GM12878 (cell line): ENCODE results near the gene GPR151. TPM values are rescaled to one million over a fixed set of nuclear protein-coding genes. Genes with fewer than 3 reads are reported as not detected.

Source experiments
- ATAC-seq: fragments of 200-7000 bp; cut with Tn5 transposase; 3 replicates; pipeline ENCODE4 v1.9.1; 2020; ENCODE audit warnings: mild to moderate bottlenecking, moderate library complexity
- BruUV-seq: library from RNA; stranded (reverse); fragments of 400-500 nt; replicated peaks from 2 replicates; lab custom pipeline; 2021; lab: Mats Ljungman, UMichigan
- CTCF ChIA-PET: fragments of 300-600 bp; sonication (Branson Sonifier 250); formaldehyde crosslinking; extraction: SDS; loops from one replicate; lab custom pipeline; 2021; ENCODE audit warnings: inconsistent platforms; lab: Yijun Ruan, JAX
- POLR2A ChIA-PET: fragments of 350-600 bp; formaldehyde crosslinking; extraction: SDS; loops from one replicate; lab custom pipeline; 2021; ENCODE audit warnings: inconsistent platforms; lab: Charles Lee
- RAD21 ChIA-PET: fragments of 300-600 bp; sonication (Branson Sonifier 250); formaldehyde crosslinking; loops from one replicate; lab custom pipeline; 2023; ENCODE audit warnings: antibody characterized with exemption; ENCODE audit not compliant: unreplicated experiment; lab: Charles Lee
- SMC1A ChIA-PET: fragments of 300-600 bp; sonication (Branson Sonifier 250); formaldehyde crosslinking; loops from one replicate; lab custom pipeline; 2023; ENCODE audit not compliant: unreplicated experiment, uncharacterized antibody; lab: Charles Lee
- DNase-seq: peaks from one replicate; pipeline ENCODE4 v3.0.0-alpha.2; 2011; ENCODE audit warnings: low read depth, low spot score
- FAIRE-seq: peaks from 3 replicates; lab custom pipeline; 2011; peaks lifted over from hg19 to GRCh38; lab: Jason Lieb, UNC
- H2AFZ ChIP-seq: 2 replicates; pipeline ENCODE4 v1.6.0; 2011; ENCODE audit warnings: low read depth, low read length, control low read depth; ENCODE audit not compliant: control insufficient read depth
- H3K27ac ChIP-seq: 2 replicates; pipeline ENCODE4 v1.5.1; 2011; ENCODE audit warnings: control low read depth; ENCODE audit not compliant: control insufficient read depth, insufficient read depth
- H3K27me3 ChIP-seq, 2 experiments: replicated peaks in 1 of 2; 2 replicates each; pipeline versions ENCODE4 v1.6.0 to v1.6.1; 2011; ENCODE audit warnings: low read length in 1 of 2; ENCODE audit not compliant: control insufficient read depth in 2 of 2, insufficient read depth in 2 of 2
- H3K36me3 ChIP-seq, 2 experiments: 2 replicates each; pipeline ENCODE4 v1.5.1; 2011; ENCODE audit warnings: low read length in 1 of 2; ENCODE audit not compliant: control insufficient read depth in 2 of 2, insufficient read depth in 2 of 2
- H3K4me1 ChIP-seq: 2 replicates; pipeline ENCODE4 v1.6.1; 2011; ENCODE audit warnings: mild to moderate bottlenecking, low read length, moderate library complexity, mixed read lengths; ENCODE audit not compliant: control insufficient read depth, insufficient read depth
- H3K4me2 ChIP-seq: 2 replicates; pipeline ENCODE4 v1.6.0; 2011; ENCODE audit warnings: control low read depth; ENCODE audit not compliant: control insufficient read depth, insufficient read depth
- H3K4me3 ChIP-seq: fragments of 200-600 bp; sonication (generic); 2 replicates; pipeline ENCODE4 v1.5.1; 2016
- H3K79me2 ChIP-seq: 2 replicates; pipeline ENCODE4 v1.6.0; 2011; ENCODE audit warnings: low read length; ENCODE audit not compliant: control insufficient read depth, insufficient read depth
- H3K9ac ChIP-seq: 2 replicates; pipeline ENCODE4 v1.8.0; 2011; ENCODE audit warnings: low read length, control low read depth, mixed read lengths; ENCODE audit not compliant: control insufficient read depth, insufficient read depth
- H3K9me3 ChIP-seq: replicated peaks from 3 replicates; pipeline ENCODE4 v1.5.1; 2011; ENCODE audit warnings: mild to moderate bottlenecking, low read length; ENCODE audit not compliant: control insufficient read depth, insufficient read depth
- H4K20me1 ChIP-seq: 2 replicates; pipeline ENCODE4 v1.6.0; 2011; ENCODE audit not compliant: control insufficient read depth, insufficient read depth
- BMI1 ChIP-seq: fragments of 450-650 bp; IDR thresholded peaks from 2 replicates; pipeline ENCODE4 v1.6.1; 2016; ENCODE audit warnings: mild to moderate bottlenecking, moderate library complexity, borderline replicate concordance
- CREM ChIP-seq: IDR thresholded peaks from 2 replicates; pipeline ENCODE4 v1.6.1; 2014; ENCODE audit warnings: antibody characterized with exemption, low read depth
- HDGF ChIP-seq: fragments of 450-650 bp; IDR thresholded peaks from 2 replicates; pipeline ENCODE4 v1.6.1; 2016; ENCODE audit warnings: antibody characterized with exemption
- KAT2A ChIP-seq: conservative IDR thresholded peaks from 2 replicates; pipeline ENCODE4 v1.6.1; 2011; ENCODE audit warnings: low read depth, low read length; ENCODE audit not compliant: control insufficient read depth
- LARP7 ChIP-seq: fragments of 450-650 bp; IDR thresholded peaks from 2 replicates; pipeline ENCODE4 v1.6.1; 2017; ENCODE audit warnings: mild to moderate bottlenecking
- PAX5 ChIP-seq: IDR thresholded peaks from 2 replicates; pipeline ENCODE4 v1.6.1; 2011; ENCODE audit warnings: low read depth, low read length, borderline replicate concordance
- RAD21 ChIP-seq: IDR thresholded peaks from 2 replicates; pipeline ENCODE4 v1.6.1; 2011; ENCODE audit warnings: mild to moderate bottlenecking, low read depth, low read length, moderate library complexity; ENCODE audit not compliant: insufficient read depth
- RBBP5 ChIP-seq: fragments of 200-600 bp; sonication (generic); conservative IDR thresholded peaks from 2 replicates; pipeline ENCODE4 v1.6.1; 2016
- RCOR1 ChIP-seq: conservative IDR thresholded peaks from 2 replicates; pipeline ENCODE4 v1.6.1; 2012; ENCODE audit warnings: low read depth, low read length, improper control_type of control experiment
- SMAD1 ChIP-seq: fragments of 450-650 bp; IDR thresholded peaks from 2 replicates; pipeline ENCODE4 v1.6.1; 2018; ENCODE audit warnings: mild to moderate bottlenecking, low read depth; ENCODE audit not compliant: partially characterized antibody
- TARDBP ChIP-seq: IDR thresholded peaks from 2 replicates; pipeline ENCODE4 v1.6.1; 2016; ENCODE audit warnings: borderline replicate concordance
- YBX1 ChIP-seq: fragments of 450-650 bp; IDR thresholded peaks from 2 replicates; pipeline ENCODE4 v1.6.1; 2016; ENCODE audit warnings: antibody characterized with exemption
- ZNF207 ChIP-seq: fragments of 450-650 bp; IDR thresholded peaks from 2 replicates; pipeline ENCODE4 v1.6.1; 2014; ENCODE audit warnings: antibody characterized with exemption, mild to moderate bottlenecking, borderline replicate concordance
- WGBS: methylation state at CpG from one replicate; pipeline ENCODE4 v1.1.6; 2016; ENCODE audit warnings: low lambda C conversion rate; ENCODE audit not compliant: insufficient replicate concordance, insufficient coverage; ENCODE audit errors: missing lambda C conversion rate; 5-methylcytosine and 5-hydroxymethylcytosine counted together
- in situ Hi-C: fragments of 300-500 bp; cut with MboI; formaldehyde crosslinking; loops from 9 replicates; pipeline ENCODE4 v1.14.3; 2018; ENCODE audit warnings: mixed read lengths
- intact Hi-C: fragments of 100-400 bp; cut with micrococcal nuclease; formaldehyde crosslinking; loops from one replicate; pipeline ENCODE4 v1.14.2; 2022; ENCODE audit not compliant: unreplicated experiment
- polyA plus RNA-seq, 11 experiments: library from polyadenylated mRNA; depleted of rRNA in 4 of 11; unstranded in 6 of 11; stranded (reverse) in 5 of 11; fragments of >200 nt; fragmentation: Nextera tagmentation in 4 of 11; fragmentation: Illumina TruSeq in 1 of 11; extraction: Ambion mirVana in 4 of 11; extraction: Trizol in 1 of 11; gene quantifications; 1 replicate in 1 of 11; 2 replicates in 10 of 11; pipeline versions ENCODE4 v1.2.1 to v1.2.3, GENCODE V29; 2011 to 2016; ENCODE audit warnings: inconsistent platforms in 2 of 11, missing spikeins in 2 of 11, low read depth in 1 of 11
- total RNA-seq, 4 experiments: library from RNA; depleted of rRNA in 3 of 4; stranded (reverse); fragments of >200 nt in 3 of 4; fragmentation: Illumina TruSeq in 1 of 4; extraction: Trizol in 1 of 4; gene quantifications; 2 replicates each; pipeline versions ENCODE4 v1.2.1 to v1.2.3, GENCODE V29; 2013 to 2021
- TF ChIP-seq, protein P1 (sequence below), 3 experiments: IDR thresholded peaks in 2 of 3; conservative IDR thresholded peaks in 1 of 3; 2 replicates each; pipeline ENCODE4 v1.5.1; 2011; ENCODE audit warnings: low read depth in 3 of 3, low read length in 3 of 3, mild to moderate bottlenecking in 3 of 3, control low read depth in 2 of 3, moderate library complexity in 2 of 3, inconsistent platforms in 1 of 3, mixed read lengths in 1 of 3; ENCODE audit not compliant: control insufficient read depth in 2 of 3, insufficient read depth in 1 of 3; ENCODE audit errors: extremely low read depth in 1 of 3
- TF ChIP-seq, protein P2 (sequence below): fragments of 450-650 bp; formaldehyde crosslinking; IDR thresholded peaks from 2 replicates; pipeline ENCODE4 v1.4.0; 2022; ENCODE audit warnings: mild to moderate bottlenecking, moderate library complexity
- TF ChIP-seq, protein P3 (sequence below): fragments of 450-650 bp; formaldehyde crosslinking; IDR thresholded peaks from 2 replicates; pipeline ENCODE4 v1.5.0; 2022; ENCODE audit warnings: mild to moderate bottlenecking, missing genetic modification characterization

Gene GPR151
- total and polyA plus RNA-seq, 10 of the 15 experiments (the other 5 are each of a cell fraction or from before 2014, with no cell fraction given) = 0.11 TPM; not detected in 9

DNA sequence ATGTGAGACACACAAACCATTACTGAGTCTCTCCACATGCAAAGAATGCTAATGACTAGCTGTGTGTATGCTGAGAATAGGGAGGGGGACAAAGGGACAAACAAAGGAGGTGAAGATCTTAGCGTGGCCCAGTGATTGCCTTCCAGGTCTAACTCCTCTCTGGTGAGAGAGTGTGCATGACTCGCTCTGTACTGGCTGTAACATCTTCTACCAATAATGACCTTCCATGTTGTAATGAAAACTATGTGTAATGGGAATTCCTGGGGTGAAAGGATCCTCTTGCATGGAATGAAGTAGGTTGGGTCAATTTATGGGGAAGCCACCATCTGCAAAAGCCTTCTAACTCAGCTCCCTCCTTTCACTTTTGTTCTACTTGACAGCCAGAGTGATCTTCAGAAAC lies 24.4 kb upstream of the GPR151 start:
- H3K79me2 ChIP-seq = no peaks in the 10 kb centered on the region
- DNase-seq (no peak), FAIRE-seq (no peak), ATAC-seq (no peak)
- H3K27me3 ChIP-seq = no peaks in the 10 kb centered on the region
- WGBS = 12% methylated on average over 2 of the region's 2 CpGs
- ChIA-PET POLR2A (interaction anchor here (0.7 kb wide), 1 partner anchor 146 kb away, joined by 3 read pairs; no protein-coding TSS in a partner anchor), SMC1A (interaction anchor here (0.6 kb wide), 1 partner anchor 1034 kb away, joined by 3 read pairs; no protein-coding TSS in a partner anchor), RAD21 (interaction anchor here (1.5 kb wide), 1 partner anchor 426 kb away, joined by 8 read pairs; no protein-coding TSS in a partner anchor), CTCF (interaction anchor here (0.6 to 6.4 kb wide), 5 partner anchors 8 to 648 kb away, joined by 3 to 80 read pairs (median 46); no protein-coding TSS in a partner anchor)
- H4K20me1 ChIP-seq = no peaks in the 10 kb centered on the region
- no peaks in the 10 kb centered on the region for H3K4me1 ChIP-seq
- in situ Hi-C loops (loop anchor here (5.0 kb wide), 2 partner anchors 427 to 647 kb away; no protein-coding TSS in a partner anchor), intact Hi-C loops (loop anchor here (5.0 kb wide), 2 partner anchors 82 to 122 kb away; no protein-coding TSS in a partner anchor)
- no peak overlapping the region for H3K4me2 ChIP-seq
- H3K27ac ChIP-seq = no peak overlapping the region
- H3K9me3 ChIP-seq = no peaks in the 10 kb centered on the region
- H2AFZ ChIP-seq = no peak overlapping the region
- no peak for TF ChIP-seq BMI1
- no peak for TF ChIP-seq YBX1
- no peak for TF ChIP-seq RCOR1
- TF ChIP-seq PAX5 = no peak
- no peak for TF ChIP-seq HDGF
- no peak for TF ChIP-seq LARP7
- TF ChIP-seq RBBP5 = no peak
- TF ChIP-seq, protein P1, sequence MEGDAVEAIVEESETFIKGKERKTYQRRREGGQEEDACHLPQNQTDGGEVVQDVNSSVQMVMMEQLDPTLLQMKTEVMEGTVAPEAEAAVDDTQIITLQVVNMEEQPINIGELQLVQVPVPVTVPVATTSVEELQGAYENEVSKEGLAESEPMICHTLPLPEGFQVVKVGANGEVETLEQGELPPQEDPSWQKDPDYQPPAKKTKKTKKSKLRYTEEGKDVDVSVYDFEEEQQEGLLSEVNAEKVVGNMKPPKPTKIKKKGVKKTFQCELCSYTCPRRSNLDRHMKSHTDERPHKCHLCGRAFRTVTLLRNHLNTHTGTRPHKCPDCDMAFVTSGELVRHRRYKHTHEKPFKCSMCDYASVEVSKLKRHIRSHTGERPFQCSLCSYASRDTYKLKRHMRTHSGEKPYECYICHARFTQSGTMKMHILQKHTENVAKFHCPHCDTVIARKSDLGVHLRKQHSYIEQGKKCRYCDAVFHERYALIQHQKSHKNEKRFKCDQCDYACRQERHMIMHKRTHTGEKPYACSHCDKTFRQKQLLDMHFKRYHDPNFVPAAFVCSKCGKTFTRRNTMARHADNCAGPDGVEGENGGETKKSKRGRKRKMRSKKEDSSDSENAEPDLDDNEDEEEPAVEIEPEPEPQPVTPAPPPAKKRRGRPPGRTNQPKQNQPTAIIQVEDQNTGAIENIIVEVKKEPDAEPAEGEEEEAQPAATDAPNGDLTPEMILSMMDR (IDR thresholded peaks at IDR 0.05 in 2 of 3, conservative IDR thresholded peaks at IDR 0.05 in 1 of 3; ENCODE audit: control insufficient read depth in 2 of 3, extremely low read depth in 1 of 3, insufficient read depth in 1 of 3, low read depth in 3 of 3, low read length in 3 of 3) = no peak
- no peak for TF ChIP-seq CREM
- no peak for TF ChIP-seq ZNF207
- TF ChIP-seq, protein P2, sequence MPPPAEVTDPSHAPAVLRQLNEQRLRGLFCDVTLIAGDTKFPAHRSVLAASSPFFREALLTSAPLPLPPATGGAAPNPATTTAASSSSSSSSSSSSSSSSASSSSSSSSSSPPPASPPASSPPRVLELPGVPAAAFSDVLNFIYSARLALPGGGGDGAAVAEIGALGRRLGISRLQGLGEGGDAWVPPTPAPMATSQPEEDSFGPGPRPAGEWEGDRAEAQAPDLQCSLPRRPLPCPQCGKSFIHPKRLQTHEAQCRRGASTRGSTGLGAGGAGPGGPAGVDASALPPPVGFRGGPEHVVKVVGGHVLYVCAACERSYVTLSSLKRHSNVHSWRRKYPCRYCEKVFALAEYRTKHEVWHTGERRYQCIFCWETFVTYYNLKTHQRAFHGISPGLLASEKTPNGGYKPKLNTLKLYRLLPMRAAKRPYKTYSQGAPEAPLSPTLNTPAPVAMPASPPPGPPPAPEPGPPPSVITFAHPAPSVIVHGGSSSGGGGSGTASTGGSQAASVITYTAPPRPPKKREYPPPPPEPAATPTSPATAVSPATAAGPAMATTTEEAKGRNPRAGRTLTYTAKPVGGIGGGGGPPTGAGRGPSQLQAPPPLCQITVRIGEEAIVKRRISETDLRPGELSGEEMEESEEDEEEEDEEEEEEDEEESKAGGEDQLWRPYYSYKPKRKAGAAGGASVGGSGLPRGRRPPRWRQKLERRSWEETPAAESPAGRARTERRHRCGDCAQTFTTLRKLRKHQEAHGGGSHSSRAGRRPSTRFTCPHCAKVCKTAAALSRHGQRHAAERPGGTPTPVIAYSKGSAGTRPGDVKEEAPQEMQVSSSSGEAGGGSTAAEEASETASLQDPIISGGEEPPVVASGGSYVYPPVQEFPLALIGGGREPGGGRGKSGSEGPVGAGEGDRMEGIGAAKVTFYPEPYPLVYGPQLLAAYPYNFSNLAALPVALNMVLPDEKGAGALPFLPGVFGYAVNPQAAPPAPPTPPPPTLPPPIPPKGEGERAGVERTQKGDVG = no peak
- no peak for TF ChIP-seq SMAD1
- no peak for TF ChIP-seq TARDBP
- TF ChIP-seq, protein P3, sequence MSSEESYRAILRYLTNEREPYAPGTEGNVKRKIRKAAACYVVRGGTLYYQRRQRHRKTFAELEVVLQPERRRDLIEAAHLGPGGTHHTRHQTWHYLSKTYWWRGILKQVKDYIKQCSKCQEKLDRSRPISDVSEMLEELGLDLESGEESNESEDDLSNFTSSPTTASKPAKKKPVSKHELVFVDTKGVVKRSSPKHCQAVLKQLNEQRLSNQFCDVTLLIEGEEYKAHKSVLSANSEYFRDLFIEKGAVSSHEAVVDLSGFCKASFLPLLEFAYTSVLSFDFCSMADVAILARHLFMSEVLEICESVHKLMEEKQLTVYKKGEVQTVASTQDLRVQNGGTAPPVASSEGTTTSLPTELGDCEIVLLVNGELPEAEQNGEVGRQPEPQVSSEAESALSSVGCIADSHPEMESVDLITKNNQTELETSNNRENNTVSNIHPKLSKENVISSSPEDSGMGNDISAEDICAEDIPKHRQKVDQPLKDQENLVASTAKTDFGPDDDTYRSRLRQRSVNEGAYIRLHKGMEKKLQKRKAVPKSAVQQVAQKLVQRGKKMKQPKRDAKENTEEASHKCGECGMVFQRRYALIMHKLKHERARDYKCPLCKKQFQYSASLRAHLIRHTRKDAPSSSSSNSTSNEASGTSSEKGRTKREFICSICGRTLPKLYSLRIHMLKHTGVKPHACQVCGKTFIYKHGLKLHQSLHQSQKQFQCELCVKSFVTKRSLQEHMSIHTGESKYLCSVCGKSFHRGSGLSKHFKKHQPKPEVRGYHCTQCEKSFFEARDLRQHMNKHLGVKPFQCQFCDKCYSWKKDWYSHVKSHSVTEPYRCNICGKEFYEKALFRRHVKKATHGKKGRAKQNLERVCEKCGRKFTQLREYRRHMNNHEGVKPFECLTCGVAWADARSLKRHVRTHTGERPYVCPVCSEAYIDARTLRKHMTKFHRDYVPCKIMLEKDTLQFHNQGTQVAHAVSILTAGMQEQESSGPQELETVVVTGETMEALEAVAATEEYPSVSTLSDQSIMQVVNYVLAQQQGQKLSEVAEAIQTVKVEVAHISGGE (CRISPR knock-in tag) = no peak
- TF ChIP-seq KAT2A = no peak
- no peak for TF ChIP-seq RAD21
- no peak overlapping the region for H3K9ac ChIP-seq
- no peak overlapping the region for H3K4me3 ChIP-seq
- H3K36me3 ChIP-seq = no peaks in the 10 kb centered on the region
- no TSS peak for BruUV-seq
